GM12891 (cell line): ENCODE measurements around the gene TNRC6A.
"Not testable (repeated sequence)": the region's sequence is repeated elsewhere in the genome, so short reads cannot be mapped to it uniquely, and the experiment has no call there.

Source experiments
- POLR2A ChIP-seq: IDR thresholded peaks from 2 replicates; pipeline ENCODE4 v1.6.1; 2011; ENCODE audit warnings: low read depth, low read length, control low read depth
- POLR2AphosphoS5 ChIP-seq: IDR thresholded peaks from 2 replicates; pipeline ENCODE4 v1.6.1; 2011; ENCODE audit warnings: low read depth, low read length, control low read depth
- SPI1 ChIP-seq: IDR thresholded peaks from 2 replicates; pipeline ENCODE4 v1.6.1; 2011; ENCODE audit warnings: low read depth, low read length, control low read depth
- TAF1 ChIP-seq: IDR thresholded peaks from 2 replicates; pipeline ENCODE4 v1.6.1; 2011; ENCODE audit warnings: low read depth, low read length, control low read depth

DNA sequence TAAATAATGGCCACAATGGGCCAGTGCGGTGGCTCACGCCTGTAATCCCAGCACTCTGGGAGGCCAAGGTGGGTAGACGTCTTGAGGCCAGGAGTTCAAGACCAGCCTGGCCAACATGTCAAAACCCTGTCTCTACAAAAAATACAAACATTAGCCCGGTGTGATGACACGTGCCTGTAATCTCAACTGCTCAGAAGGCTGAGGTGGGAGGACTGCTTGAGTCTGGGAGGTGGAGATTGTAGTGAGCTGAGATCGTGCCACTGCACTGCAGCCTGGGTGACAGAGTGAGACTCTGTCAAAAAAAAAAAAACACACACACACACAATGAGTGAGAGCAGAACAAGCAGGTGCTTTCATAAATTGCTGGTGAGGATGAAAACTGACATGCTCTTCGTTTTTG is 21.7 kb upstream of the TNRC6A start:
- TF ChIP-seq POLR2A, POLR2AphosphoS5, TAF1, SPI1: not testable (repeated sequence)
